Tibial nerve (tissue), 3 donors: Measurements from ENCODE around the gene WDR70.

Experiments used
- CTCF ChIP-seq, 5 experiments: fragments of 200-600 bp in 3 of 5; fragments of 450-650 bp in 2 of 5; sonication (generic) in 3 of 5; IDR thresholded peaks; one replicate each; pipeline ENCODE4 v1.5.1; 2016 to 2019; ENCODE audit warnings: antibody characterized with exemption in 5 of 5, mild to moderate bottlenecking in 3 of 5, moderate library complexity in 2 of 5
- POLR2A ChIP-seq, 2 donors: fragments of 450-650 bp; IDR thresholded peaks; one replicate each; pipeline ENCODE4 v1.6.1; 2017; ENCODE audit warnings: antibody characterized with exemption in 2 of 2, mild to moderate bottlenecking in 2 of 2, moderate library complexity in 2 of 2

GRCh38 chr5:37549411-37549810 is 170.3 kb downstream of the WDR70 start:
- TF ChIP-seq CTCF (IDR thresholded peaks at IDR 0.05) (no peak), POLR2A (IDR thresholded peaks at IDR 0.05) (no peak)
